Measurements from ENCODE around the gene TMEM229A.
"Not testable (repeated sequence)": the region's sequence is repeated elsewhere in the genome, so short reads cannot be mapped to it uniquely, and the experiment has no call there.

The TMEM229A gene

GRCh38 chr7:124012864-124013263, 20.0 kb downstream of the TMEM229A start:
- DNase-seq (ENCODE audit: low spot score in 2 of 2) = no peak
- Mint-ChIP-seq H3K36me3 (no peaks in the 10 kb centered on the region), H3K4me1 (no peaks in the 10 kb centered on the region), H3K27ac (no peak overlapping the region), H3K4me3 (no peak overlapping the region), H3K9me3 (no peaks in the 10 kb centered on the region)
- no peak for ATAC-seq

DNA sequence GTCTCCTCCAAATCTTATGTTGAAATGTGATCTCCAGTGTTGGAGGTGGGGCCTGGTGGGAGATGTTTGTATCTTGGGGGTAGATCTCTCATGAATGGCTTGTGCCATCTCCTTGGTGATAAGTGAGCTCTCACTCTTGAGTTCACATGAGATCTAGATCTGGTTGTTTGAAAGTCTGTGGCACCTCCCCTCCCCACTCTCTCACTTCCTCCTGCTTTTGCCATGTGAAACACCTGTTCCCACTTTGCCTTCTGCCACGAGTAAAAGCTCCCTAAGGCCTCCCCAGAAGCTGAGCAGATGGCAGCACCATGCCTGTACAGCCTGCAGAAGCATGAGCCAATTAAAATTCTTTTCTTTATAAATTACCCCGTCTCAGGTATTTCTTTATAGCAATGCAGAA, 23.5 kb downstream of the TMEM229A start:
- Mint-ChIP-seq H3K9me3 (peaks cover 3% of the 10 kb centered on the region), H3K36me3 (no peaks in the 10 kb centered on the region), H3K4me3 (no peak overlapping the region), H3K27ac (no peak overlapping the region), H3K4me1 (no peaks in the 10 kb centered on the region)
- ATAC-seq = no peak
- DNase-seq (ENCODE audit: low spot score in 2 of 2) = no peak

DNA sequence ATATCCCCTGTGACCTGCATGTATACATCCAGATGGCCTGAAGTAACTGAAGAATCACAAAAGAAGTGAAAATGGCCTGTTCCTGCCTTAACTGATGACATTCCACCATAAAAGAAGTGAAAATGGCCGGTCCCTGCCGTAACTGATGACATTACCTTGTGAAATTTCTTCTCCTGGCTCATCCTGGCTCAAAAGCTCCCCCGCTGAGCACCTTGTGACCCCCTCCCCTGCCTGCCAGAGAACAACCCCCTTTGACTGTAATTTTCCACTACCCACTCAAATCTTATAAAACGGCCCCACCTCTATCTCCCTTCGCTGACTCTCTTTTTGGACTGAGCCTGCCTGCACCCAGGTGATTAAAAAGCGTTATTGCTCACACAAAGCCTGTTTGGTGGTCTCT, 24.6 kb downstream of the TMEM229A start:
- H3K4me3 Mint-ChIP-seq; H3K27ac Mint-ChIP-seq; H3K36me3 Mint-ChIP-seq; H3K9me3 Mint-ChIP-seq; H3K4me1 Mint-ChIP-seq; ATAC-seq; DNase-seq (ENCODE audit: low spot score in 2 of 2): not testable (repeated sequence)

DNA sequence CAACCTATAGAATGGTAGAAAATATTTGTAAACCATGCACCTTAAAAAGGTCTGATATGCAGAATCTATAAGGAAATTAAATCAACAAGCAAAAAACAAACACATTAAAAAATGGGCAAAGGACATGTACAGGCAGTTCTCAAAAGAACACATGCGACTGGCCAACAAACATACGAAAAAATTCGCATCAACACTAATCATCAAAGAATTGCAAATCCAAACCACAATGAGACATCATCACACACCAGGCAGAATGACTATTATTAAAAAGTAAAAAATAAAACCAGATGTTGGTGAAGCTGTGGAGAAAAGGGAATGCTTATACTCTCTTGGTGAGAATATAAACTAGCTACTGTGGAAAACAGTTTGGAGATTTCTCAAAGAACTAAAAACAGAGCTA, 33.2 kb downstream of the TMEM229A start:
- H3K27ac Mint-ChIP-seq = no peak overlapping the region
- no peak for ATAC-seq
- no peak overlapping the region for H3K4me3 Mint-ChIP-seq
- peaks cover 19% of the 10 kb centered on the region for H3K9me3 Mint-ChIP-seq
- no peak for DNase-seq (ENCODE audit: low spot score in 2 of 2)
- H3K36me3 Mint-ChIP-seq = no peaks in the 10 kb centered on the region
- H3K4me1 Mint-ChIP-seq = no peaks in the 10 kb centered on the region

GRCh38 chr7:123998921-123999320, 33.9 kb downstream of the TMEM229A start:
- ATAC-seq (no peak), DNase-seq (ENCODE audit: low spot score in 2 of 2) (no peak)
- Mint-ChIP-seq H3K9me3 (peaks cover 19% of the 10 kb centered on the region), H3K27ac (no peak overlapping the region), H3K4me1 (no peaks in the 10 kb centered on the region), H3K36me3 (no peaks in the 10 kb centered on the region), H3K4me3 (no peak overlapping the region)

GRCh38 chr7:123996327-123996625, 36.6 kb downstream of the TMEM229A start:
- no peaks in the 10 kb centered on the region for H3K4me1 Mint-ChIP-seq
- no peak for ATAC-seq
- no peaks in the 10 kb centered on the region for H3K36me3 Mint-ChIP-seq
- no peak overlapping the region for H3K4me3 Mint-ChIP-seq
- no peak for DNase-seq (ENCODE audit: low spot score in 2 of 2)
- peaks cover 19% of the 10 kb centered on the region for H3K9me3 Mint-ChIP-seq
- H3K27ac Mint-ChIP-seq = no peak overlapping the region

DNA sequence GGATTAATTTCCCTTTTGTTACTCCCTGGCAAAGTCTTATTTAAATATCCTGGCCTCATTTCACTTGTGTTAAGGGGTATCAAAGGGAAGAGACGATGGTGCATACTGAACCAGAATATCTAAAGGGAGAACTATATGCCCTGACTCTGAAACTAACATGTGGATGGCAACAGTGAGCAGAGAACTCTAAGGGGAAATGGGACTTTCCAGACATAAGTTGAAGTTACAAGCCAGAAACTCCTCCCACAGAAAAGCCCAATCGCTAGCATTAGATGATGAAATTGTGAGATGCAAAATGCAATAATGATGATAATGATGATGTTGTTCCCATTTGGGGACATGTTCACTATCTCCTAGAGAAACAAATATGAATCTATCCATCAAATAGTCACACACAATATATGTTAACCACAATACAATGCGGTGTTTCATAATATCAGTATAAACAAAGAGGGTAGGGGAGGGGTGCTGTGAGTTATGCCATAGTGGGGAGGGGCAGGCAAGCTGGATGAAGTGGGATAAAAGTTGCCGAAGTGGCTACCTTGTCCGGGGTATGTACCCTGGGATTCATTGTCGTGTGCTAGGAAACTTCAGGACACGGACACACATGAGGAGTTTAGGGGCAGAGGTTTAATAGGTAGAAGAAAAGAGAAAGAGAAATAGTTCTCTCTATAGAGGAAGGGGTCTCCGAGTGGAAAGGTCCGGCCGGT, 37.1 kb downstream of the TMEM229A start:
- Mint-ChIP-seq H3K4me1 (no peaks in the 10 kb centered on the region), H3K27ac (no peak overlapping the region), H3K4me3 (no peak overlapping the region), H3K36me3 (no peaks in the 10 kb centered on the region), H3K9me3 (peaks cover 19% of the 10 kb centered on the region)
- DNase-seq (ENCODE audit: low spot score in 2 of 2) (no peak), ATAC-seq (no peak)

GRCh38 chr7:123994449-123994848, 38.4 kb downstream of the TMEM229A start:
- no peak for ATAC-seq
- no peaks in the 10 kb centered on the region for H3K36me3 Mint-ChIP-seq
- no peak overlapping the region for H3K27ac Mint-ChIP-seq
- no peak overlapping the region for H3K4me3 Mint-ChIP-seq
- peaks cover 15% of the 10 kb centered on the region for H3K9me3 Mint-ChIP-seq
- no peaks in the 10 kb centered on the region for H3K4me1 Mint-ChIP-seq
- DNase-seq (ENCODE audit: low spot score in 2 of 2) = no peak

- Mint-ChIP-seq H3K9me3 (peaks cover 17% of the 10 kb centered on the region), H3K36me3 (no peaks in the 10 kb centered on the region), H3K27ac (no peak overlapping the region), H3K4me1 (no peaks in the 10 kb centered on the region), H3K4me3 (no peak overlapping the region)
- DNase-seq (ENCODE audit: low spot score in 2 of 2) (no peak), ATAC-seq (no peak)
These were observed 38.9 kb downstream of the TMEM229A start for GRCh38 chr7:123993996-123994395.

DNA sequence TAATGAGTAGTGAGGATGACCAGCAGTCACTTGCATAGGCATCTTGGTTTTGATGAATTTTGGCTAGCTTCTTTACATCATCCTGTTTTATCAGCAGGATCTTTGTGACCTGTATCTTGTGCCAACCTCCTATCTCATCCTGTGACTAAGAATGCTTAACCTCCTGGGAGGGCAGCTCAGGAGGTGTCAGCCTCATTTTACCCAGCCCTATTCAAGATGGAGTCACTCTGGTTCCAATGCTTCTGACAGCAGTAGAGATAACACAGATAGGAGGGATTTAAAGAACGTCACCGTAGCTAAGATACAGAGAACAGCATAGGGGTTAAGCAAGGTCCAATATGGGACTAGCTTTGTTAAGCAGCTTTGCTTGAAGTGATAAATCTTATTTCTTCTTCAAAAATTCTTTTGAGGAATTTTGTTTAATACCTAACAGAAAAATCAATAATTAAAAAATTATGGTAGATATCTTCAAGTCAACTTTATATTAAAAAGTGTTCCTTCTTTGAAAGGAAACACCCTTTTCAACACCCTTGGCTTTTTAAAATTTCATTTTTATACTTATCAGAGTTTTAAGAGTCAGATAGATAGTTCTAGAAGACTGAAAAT, 39.9 kb downstream of the TMEM229A start:
- no peaks in the 10 kb centered on the region for H3K36me3 Mint-ChIP-seq

GRCh38 chr7:123987445-123987844, 45.4 kb downstream of the TMEM229A start:
- ATAC-seq = no peak
- H3K9me3 Mint-ChIP-seq = peaks cover 5% of the 10 kb centered on the region

More for the DNA sequence above, 39.9 kb downstream of the TMEM229A start:
- Mint-ChIP-seq H3K27ac (no peak overlapping the region), H3K9me3 (peaks cover 11% of the 10 kb centered on the region), H3K4me1 (no peaks in the 10 kb centered on the region), H3K4me3 (no peak overlapping the region)
- ATAC-seq (no peak), DNase-seq (ENCODE audit: low spot score in 2 of 2) (no peak)

More at GRCh38 chr7:123987445-123987844, 45.4 kb downstream of the TMEM229A start:
- Mint-ChIP-seq H3K4me1 (no peaks in the 10 kb centered on the region), H3K4me3 (no peak overlapping the region), H3K27ac (no peak overlapping the region), H3K36me3 (no peaks in the 10 kb centered on the region)
- DNase-seq (ENCODE audit: low spot score in 2 of 2) = no peak

Measured in stimulated activated effector memory CD8-positive, alpha-beta T cell treated with anti-CD3 and anti-CD28 coated beads, Interleukin-12 subunit alpha, Interleukin-12 subunit beta, amount 100 ng/mL, for 72 hours (primary cell).